HTERT RPE-1 (cell line): ENCODE data around the gene FRYL.
"Not testable (repeated sequence)": the region's sequence is repeated elsewhere in the genome, so short reads cannot be mapped to it uniquely, and the experiment has no call there.

Source experiments
- in situ Hi-C: fragments of 300-500 bp; cut with MboI; formaldehyde crosslinking; loops from 4 replicates; pipeline ENCODE4 v1.14.3; 2020; ENCODE audit warnings: low sequenced_read_pairs

The FRYL gene

GRCh38 chr4:48779998-48780864 lies at the start of gene FRYL:
TSS of gene FRYL (minus strand) at chr4:48780279. CDS start at chr4:48634410, 145,869 bp downstream.
- in situ Hi-C loops, result no loop called here

GRCh38 chr4:48827622-48828021 lies 47.5 kb upstream of the FRYL start:
- in situ Hi-C loops, result no loop called here

GRCh38 chr4:48821431-48821830 lies 41.4 kb upstream of the FRYL start:
- in situ Hi-C loops, result not testable (repeated sequence)

GRCh38 chr4:48816971-48817370 lies 36.9 kb upstream of the FRYL start:
- in situ Hi-C loops, result no loop called here

GRCh38 chr4:48816297-48816696 lies 36.2 kb upstream of the FRYL start:
- in situ Hi-C loops, result not testable (repeated sequence)

GRCh38 chr4:48815483-48815882 lies 35.4 kb upstream of the FRYL start:
- in situ Hi-C loops, result no loop called here

GRCh38 chr4:48813964-48814363 lies 33.9 kb upstream of the FRYL start:
- in situ Hi-C loops, result no loop called here

GRCh38 chr4:48812866-48813265 lies 32.8 kb upstream of the FRYL start:
- in situ Hi-C loops, result no loop called here

- in situ Hi-C loops, result no loop called here
Observed at GRCh38 chr4:48804584-48805301, 24.7 kb upstream of the FRYL start.

GRCh38 chr4:48801016-48801715 lies 21.1 kb upstream of the FRYL start:
- in situ Hi-C loops, result no loop called here

- in situ Hi-C loops, result not testable (repeated sequence)
Observed at GRCh38 chr4:48800155-48800554, 20.1 kb upstream of the FRYL start.

GRCh38 chr4:48799157-48799556 lies 19.1 kb upstream of the FRYL start:
- in situ Hi-C loops, result no loop called here

GRCh38 chr4:48798117-48798516 lies 18.0 kb upstream of the FRYL start:
- in situ Hi-C loops, result no loop called here

GRCh38 chr4:48796927-48797679 lies 17.0 kb upstream of the FRYL start:
- in situ Hi-C loops, result no loop called here

- in situ Hi-C loops, result no loop called here
Observed at GRCh38 chr4:48796191-48796926, 16.3 kb upstream of the FRYL start.

GRCh38 chr4:48795108-48795507 lies 15.0 kb upstream of the FRYL start:
- in situ Hi-C loops, result no loop called here

- in situ Hi-C loops, result no loop called here
Observed at GRCh38 chr4:48792348-48793006, 12.4 kb upstream of the FRYL start.

- in situ Hi-C loops, result no loop called here
Observed at GRCh38 chr4:48791313-48791712, 11.2 kb upstream of the FRYL start.

- in situ Hi-C loops, result no loop called here
Observed at GRCh38 chr4:48790561-48790960, 10.5 kb upstream of the FRYL start.

- in situ Hi-C loops, result no loop called here
Observed at GRCh38 chr4:48787056-48787455, 7.0 kb upstream of the FRYL start.
